Muscle layer of colon (tissue), 2 donors: ENCODE measurements around the gene JSRP1.

Experiments used
- H3K27ac ChIP-seq: one replicate; pipeline ENCODE4 v1.7.0; 2013; ENCODE audit warnings: low read depth, mild to moderate bottlenecking, low read length, moderate library complexity
- H3K27me3 ChIP-seq, 2 donors: one replicate each; pipeline ENCODE4 v1.7.0; 2013; ENCODE audit warnings: low read length in 2 of 2, mild to moderate bottlenecking in 2 of 2; ENCODE audit not compliant: insufficient read depth in 2 of 2, control insufficient read depth in 1 of 2
- H3K36me3 ChIP-seq: one replicate; pipeline ENCODE4 v1.7.0; 2013; ENCODE audit warnings: mild to moderate bottlenecking, low read length; ENCODE audit not compliant: insufficient read depth
- H3K4me1 ChIP-seq: one replicate; pipeline ENCODE4 v1.7.0; 2013; ENCODE audit warnings: mild to moderate bottlenecking, low read length; ENCODE audit not compliant: insufficient read depth
- H3K4me3 ChIP-seq, 2 donors: one replicate each; pipeline ENCODE4 v1.7.0; 2013; ENCODE audit warnings: low read length in 2 of 2, low read depth in 1 of 2, mild to moderate bottlenecking in 1 of 2, moderate library complexity in 1 of 2
- H3K9ac ChIP-seq: one replicate; pipeline ENCODE4 v1.7.0; 2013; ENCODE audit warnings: low read length
- H3K9me3 ChIP-seq: one replicate; pipeline ENCODE4 v1.7.0; 2013; ENCODE audit warnings: mild to moderate bottlenecking, low read length
- donor health status: abdominal sarcoma.
- donor health status: Adenocarcinoma of cecum.

Gene JSRP1

DNA sequence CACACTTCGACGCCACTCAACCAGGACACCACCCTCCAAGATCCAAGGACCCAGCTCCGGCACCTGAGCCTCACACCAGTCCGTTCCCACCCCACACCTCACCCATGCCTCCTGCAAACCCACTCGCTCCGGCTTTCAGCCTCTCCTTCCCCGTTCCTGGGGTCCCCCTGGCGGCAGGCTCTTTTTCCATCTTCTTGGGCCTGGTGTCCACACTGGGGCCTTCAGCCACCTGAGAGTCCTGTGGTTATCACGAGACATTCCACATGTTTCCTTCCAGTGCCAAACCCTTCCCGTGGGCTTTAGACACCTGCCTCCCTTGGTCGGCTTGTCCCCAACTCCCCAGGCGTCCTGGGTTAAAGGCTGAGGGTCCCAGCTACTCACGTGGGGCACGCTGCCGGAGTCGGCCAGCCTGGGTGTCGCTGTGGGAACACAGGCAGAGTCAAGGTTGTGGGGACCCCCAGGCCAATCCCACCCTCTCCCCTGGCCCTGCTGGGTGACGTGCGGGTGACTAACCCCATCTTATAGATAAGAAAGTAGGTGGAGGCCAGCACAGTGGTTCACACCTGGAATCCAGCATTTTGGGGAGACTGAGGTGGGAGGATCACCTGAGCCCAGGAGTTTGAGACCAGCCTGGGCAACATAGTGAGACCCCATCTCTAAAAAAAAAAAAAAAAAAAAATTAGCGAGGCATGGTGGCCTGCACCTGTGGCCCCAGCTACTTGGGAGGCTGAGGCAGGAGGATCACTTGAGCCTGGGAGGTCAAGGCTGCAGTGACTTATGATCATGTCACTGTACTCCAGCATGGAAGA is 1.9 kb downstream of the JSRP1 start:
- H3K27ac ChIP-seq, result no peak overlapping the region
- no peaks in the 10 kb centered on the region for H3K9me3 ChIP-seq
- H3K4me1 ChIP-seq, result peaks cover 4% of the 10 kb centered on the region
- no peak overlapping the region for H3K4me3 ChIP-seq
- H3K9ac ChIP-seq, result no peak overlapping the region
- H3K36me3 ChIP-seq, result no peaks in the 10 kb centered on the region
- peaks cover 11 to 57% of the 10 kb centered on the region in 2 donors for H3K27me3 ChIP-seq

GRCh38 chr19:2253106-2254063 is 2.8 kb downstream of the JSRP1 start:
- H3K36me3 ChIP-seq, result no peaks in the 10 kb centered on the region
- no peak overlapping the region for H3K9ac ChIP-seq
- no peak overlapping the region for H3K4me3 ChIP-seq
- H3K27me3 ChIP-seq, result peaks cover 11 to 58% of the 10 kb centered on the region in 2 donors
- no peaks in the 10 kb centered on the region for H3K9me3 ChIP-seq
- H3K4me1 ChIP-seq, result peaks cover 4% of the 10 kb centered on the region
- no peak overlapping the region for H3K27ac ChIP-seq

DNA sequence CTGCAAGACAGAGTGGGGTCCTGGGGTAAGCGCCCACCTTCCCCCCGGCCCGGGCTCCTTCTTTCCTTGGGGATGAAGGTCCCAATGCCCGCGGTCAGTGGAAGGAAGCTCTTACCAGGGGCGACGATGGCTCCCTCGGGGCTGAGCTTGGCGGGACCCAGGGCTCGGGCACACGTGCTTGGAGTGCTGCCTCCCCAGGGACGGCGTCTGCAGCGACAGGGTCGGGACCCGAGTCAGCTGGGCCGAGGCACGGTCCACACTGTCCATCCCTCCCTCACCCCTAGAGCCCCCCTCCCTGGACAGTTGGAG is 3.5 kb downstream of the JSRP1 start:
- Histone ChIP-seq H3K4me3 (no peak overlapping the region), H3K9ac (no peak overlapping the region)

GRCh38 chr19:2252055-2252796 is 4.0 kb downstream of the JSRP1 start:
- H3K9me3 ChIP-seq, result no peaks in the 10 kb centered on the region
- peaks cover 4% of the 10 kb centered on the region for H3K4me1 ChIP-seq
- peaks cover 11 to 58% of the 10 kb centered on the region in 2 donors for H3K27me3 ChIP-seq
- H3K9ac ChIP-seq, result no peak overlapping the region
- H3K4me3 ChIP-seq, result no peak overlapping the region
- no peak overlapping the region for H3K27ac ChIP-seq
- peaks cover 4% of the 10 kb centered on the region for H3K36me3 ChIP-seq

More for the DNA sequence above, 3.5 kb downstream of the JSRP1 start:
- Histone ChIP-seq H3K27me3 (peaks cover 11 to 58% of the 10 kb centered on the region in 2 donors), H3K4me1 (peaks cover 4% of the 10 kb centered on the region), H3K9me3 (no peaks in the 10 kb centered on the region), H3K27ac (no peak overlapping the region), H3K36me3 (no peaks in the 10 kb centered on the region)

- Histone ChIP-seq H3K9me3 (no peaks in the 10 kb centered on the region), H3K4me1 (peaks cover 4% of the 10 kb centered on the region), H3K9ac (no peak overlapping the region), H3K4me3 (no peak overlapping the region), H3K27me3 (peaks cover 11 to 58% of the 10 kb centered on the region in 2 donors), H3K27ac (no peak overlapping the region), H3K36me3 (peaks cover 12% of the 10 kb centered on the region)
Observed at GRCh38 chr19:2251106-2252054, 4.8 kb downstream of the JSRP1 start.

DNA sequence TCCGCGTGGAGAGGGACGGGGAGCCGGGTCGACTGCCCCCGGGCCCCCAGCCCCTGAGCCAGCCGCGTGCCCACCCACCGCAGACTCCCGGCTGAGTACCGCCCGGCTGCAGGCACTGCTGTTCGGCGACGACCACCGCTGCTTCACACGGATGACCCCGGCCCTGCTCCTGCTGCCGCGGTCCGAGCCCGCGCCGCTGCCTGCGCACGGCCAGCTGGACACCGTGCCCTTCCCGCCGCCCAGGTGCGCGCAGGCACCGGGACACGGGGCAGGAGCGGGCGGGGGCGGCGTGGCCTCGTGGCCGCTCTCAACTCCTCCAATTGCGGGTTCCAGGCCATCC is 5.5 kb downstream of the JSRP1 start:
- Histone ChIP-seq H3K4me1 (peaks cover 4% of the 10 kb centered on the region), H3K27ac (no peak overlapping the region), H3K36me3 (peaks cover 18% of the 10 kb centered on the region), H3K9me3 (no peaks in the 10 kb centered on the region), H3K4me3 (no peak overlapping the region), H3K9ac (no peak overlapping the region), H3K27me3 (peaks cover 11 to 54% of the 10 kb centered on the region in 2 donors)

GRCh38 chr19:2249880-2250765 is 6.1 kb downstream of the JSRP1 start:
- Histone ChIP-seq H3K36me3 (peaks cover 25% of the 10 kb centered on the region), H3K4me3 (no peak overlapping the region), H3K9me3 (no peaks in the 10 kb centered on the region), H3K27me3 (peaks cover 11 to 52% of the 10 kb centered on the region in 2 donors), H3K4me1 (peaks cover 4% of the 10 kb centered on the region), H3K9ac (no peak overlapping the region), H3K27ac (no peak overlapping the region)

DNA sequence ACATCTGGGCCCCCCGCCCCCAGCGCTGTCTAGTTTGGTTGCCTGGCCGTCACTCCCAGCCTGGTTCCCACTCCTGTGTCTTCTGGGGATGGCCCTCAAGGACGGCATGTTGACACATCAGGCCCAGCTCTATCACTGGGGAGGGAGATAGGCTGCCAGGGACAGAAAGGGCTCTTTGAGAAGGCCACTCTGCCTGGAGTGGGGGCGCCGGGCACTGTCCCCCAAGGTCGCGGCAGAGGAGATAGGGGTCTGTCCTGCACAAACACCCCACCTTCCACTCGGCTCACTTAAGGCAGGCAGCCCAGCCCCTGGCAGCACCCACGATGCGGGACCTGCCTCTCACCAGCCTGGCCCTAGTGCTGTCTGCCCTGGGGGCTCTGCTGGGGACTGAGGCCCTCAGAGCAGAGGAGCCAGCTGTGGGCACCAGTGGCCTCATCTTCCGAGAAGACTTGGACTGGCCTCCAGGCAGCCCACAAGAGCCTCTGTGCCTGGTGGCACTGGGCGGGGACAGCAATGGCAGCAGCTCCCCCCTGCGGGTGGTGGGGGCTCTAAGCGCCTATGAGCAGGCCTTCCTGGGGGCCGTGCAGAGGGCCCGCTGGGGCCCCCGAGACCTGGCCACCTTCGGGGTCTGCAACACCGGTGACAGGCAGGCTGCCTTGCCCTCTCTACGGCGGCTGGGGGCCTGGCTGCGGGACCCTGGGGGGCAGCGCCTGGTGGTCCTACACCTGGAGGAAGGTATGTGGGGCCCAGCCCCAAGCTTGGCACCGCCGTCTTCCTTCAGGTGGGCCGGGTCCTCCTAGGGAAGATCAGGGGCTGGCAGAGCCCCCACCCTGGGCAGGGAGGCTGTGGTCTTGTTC is 7.0 kb downstream of the JSRP1 start, which contains the start of gene AMH:
AMH (plus strand) TSS at position 314 of the 857 bp plus-strand sequence; CDS start at position 324, 10 bp downstream.
- Histone ChIP-seq H3K27me3 (peaks cover 11 to 48% of the 10 kb centered on the region in 2 donors), H3K36me3 (peaks cover 33% of the 10 kb centered on the region), H3K27ac (no peak within 1 kb of the TSS), H3K9ac (no peak within 1 kb of the TSS), H3K4me1 (peaks cover 4% of the 10 kb centered on the region), H3K9me3 (no peaks in the 10 kb centered on the region), H3K4me3 (no peak within 1 kb of the TSS)
